ENCODE results near the gene RAI1. TPM values are rescaled to one million over a fixed set of nuclear protein-coding genes. Genes with fewer than 3 reads are reported as not detected.

RAI1 gene
- total and polyA plus RNA-seq, 2 of the 13 experiments (the other 11 are each of a cell fraction or from before 2014, with no cell fraction given): 3.4 to 5.2 TPM

DNA sequence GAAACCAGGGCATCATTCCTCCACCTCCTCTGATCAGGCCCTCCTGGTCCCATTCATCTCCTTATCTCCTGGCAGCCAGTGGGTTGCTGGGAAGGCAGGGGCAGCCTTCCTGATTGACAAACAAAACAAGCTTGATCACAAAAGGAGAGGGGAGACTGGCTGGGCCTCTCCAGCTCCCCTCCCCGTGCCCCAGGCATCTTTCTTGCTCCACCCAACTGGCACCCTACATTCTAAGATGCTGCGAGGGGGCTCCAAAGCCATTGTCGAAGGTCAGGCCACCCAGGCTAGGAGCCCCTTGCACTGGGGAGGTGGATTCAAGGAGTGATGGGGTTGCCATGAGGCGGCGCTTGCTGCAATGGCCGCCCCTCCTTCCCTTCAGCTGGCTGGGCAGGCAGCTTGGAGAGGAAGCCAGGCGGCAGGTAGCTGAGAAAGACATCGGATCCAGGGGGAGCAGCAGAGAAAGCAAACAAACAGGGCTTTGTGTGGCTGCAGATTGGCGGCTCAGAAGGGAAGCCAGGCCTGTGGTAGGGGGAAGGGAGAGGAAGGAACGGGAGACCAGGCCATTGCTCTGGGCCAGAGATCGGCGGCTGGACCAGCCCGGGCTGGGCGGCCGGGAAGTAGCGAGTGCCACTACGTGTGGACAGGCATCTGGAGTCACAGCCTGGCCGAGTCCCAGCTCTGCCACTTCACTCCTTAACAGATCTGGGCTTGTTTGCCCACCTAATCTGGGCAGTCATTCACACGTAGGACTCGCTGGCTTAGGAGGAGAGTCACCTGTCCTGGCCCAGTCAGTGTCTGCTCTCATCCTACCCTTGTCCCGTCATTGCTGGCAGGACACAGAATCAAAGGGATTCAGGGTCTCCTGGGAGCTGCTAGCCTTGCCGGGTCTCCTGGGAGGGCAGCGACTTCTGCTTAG lies 12.3 kb downstream of the RAI1 start (continued):
- TF ChIP-seq ZNF549 (CRISPR knock-in tag; IDR thresholded peaks at IDR 0.05) (no peak), PHF8 (CRISPR knock-in tag; IDR thresholded peaks at IDR 0.05) (peak; percentile 16), RFX1 (IDR thresholded peaks at IDR 0.05) (no peak), CAMTA2 (CRISPR knock-in tag; IDR thresholded peaks at IDR 0.05; ENCODE audit: borderline replicate concordance) (0 out of 2 replicates have a peak, but pooled peaks have one; percentile 48), ZNF891 (CRISPR knock-in tag; IDR thresholded peaks at IDR 0.05) (no peak; the same call in 1 of the 2 replicates), EP300 (IDR thresholded peaks at IDR 0.05; ENCODE audit: low read depth in 2 of 2, low read length in 2 of 2) (no peak), EP300 (CRISPR knock-in tag; IDR thresholded peaks at IDR 0.05; ENCODE audit: borderline replicate concordance) (no peak), POGZ (CRISPR knock-in tag; IDR thresholded peaks at IDR 0.05) (0 out of 2 replicates have a peak, but pooled peaks have one; percentile 30), ATF7-NPFF (CRISPR knock-in tag; IDR thresholded peaks at IDR 0.05; ENCODE audit: low read depth) (no peak), KDM1A (CRISPR knock-in tag; IDR thresholded peaks at IDR 0.05) (no peak), ZNF354B (CRISPR knock-in tag; IDR thresholded peaks at IDR 0.05) (no peak), KDM5B (CRISPR knock-in tag; IDR thresholded peaks at IDR 0.05; ENCODE audit: borderline replicate concordance) (peak; percentile 62), ZNF724P (CRISPR knock-in tag; IDR thresholded peaks at IDR 0.05; ENCODE audit: borderline replicate concordance) (no peak), TRIM24 (CRISPR knock-in tag; IDR thresholded peaks at IDR 0.05) (no peak), RXRA (CRISPR knock-in tag; IDR thresholded peaks at IDR 0.05) (no peak), HES4 (CRISPR knock-in tag; IDR thresholded peaks at IDR 0.05; ENCODE audit: borderline replicate concordance) (no peak), FIP1L1 (IDR thresholded peaks at IDR 0.05; ENCODE audit: borderline replicate concordance, insufficient read depth, low read depth, low read length) (no peak), SIN3A (IDR thresholded peaks at IDR 0.05; ENCODE audit: borderline replicate concordance, low read depth, low read length) (no peak), HCFC1 (IDR thresholded peaks at IDR 0.05; ENCODE audit: low read depth, low read length) (no peak)
- TF ChIP-seq, protein P1, sequence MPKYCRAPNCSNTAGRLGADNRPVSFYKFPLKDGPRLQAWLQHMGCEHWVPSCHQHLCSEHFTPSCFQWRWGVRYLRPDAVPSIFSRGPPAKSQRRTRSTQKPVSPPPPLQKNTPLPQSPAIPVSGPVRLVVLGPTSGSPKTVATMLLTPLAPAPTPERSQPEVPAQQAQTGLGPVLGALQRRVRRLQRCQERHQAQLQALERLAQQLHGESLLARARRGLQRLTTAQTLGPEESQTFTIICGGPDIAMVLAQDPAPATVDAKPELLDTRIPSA (CRISPR knock-in tag; IDR thresholded peaks at IDR 0.05; ENCODE audit: borderline replicate concordance): 0 out of 2 replicates have a peak, but pooled peaks have one; percentile 5
- TF ChIP-seq, protein P2, sequence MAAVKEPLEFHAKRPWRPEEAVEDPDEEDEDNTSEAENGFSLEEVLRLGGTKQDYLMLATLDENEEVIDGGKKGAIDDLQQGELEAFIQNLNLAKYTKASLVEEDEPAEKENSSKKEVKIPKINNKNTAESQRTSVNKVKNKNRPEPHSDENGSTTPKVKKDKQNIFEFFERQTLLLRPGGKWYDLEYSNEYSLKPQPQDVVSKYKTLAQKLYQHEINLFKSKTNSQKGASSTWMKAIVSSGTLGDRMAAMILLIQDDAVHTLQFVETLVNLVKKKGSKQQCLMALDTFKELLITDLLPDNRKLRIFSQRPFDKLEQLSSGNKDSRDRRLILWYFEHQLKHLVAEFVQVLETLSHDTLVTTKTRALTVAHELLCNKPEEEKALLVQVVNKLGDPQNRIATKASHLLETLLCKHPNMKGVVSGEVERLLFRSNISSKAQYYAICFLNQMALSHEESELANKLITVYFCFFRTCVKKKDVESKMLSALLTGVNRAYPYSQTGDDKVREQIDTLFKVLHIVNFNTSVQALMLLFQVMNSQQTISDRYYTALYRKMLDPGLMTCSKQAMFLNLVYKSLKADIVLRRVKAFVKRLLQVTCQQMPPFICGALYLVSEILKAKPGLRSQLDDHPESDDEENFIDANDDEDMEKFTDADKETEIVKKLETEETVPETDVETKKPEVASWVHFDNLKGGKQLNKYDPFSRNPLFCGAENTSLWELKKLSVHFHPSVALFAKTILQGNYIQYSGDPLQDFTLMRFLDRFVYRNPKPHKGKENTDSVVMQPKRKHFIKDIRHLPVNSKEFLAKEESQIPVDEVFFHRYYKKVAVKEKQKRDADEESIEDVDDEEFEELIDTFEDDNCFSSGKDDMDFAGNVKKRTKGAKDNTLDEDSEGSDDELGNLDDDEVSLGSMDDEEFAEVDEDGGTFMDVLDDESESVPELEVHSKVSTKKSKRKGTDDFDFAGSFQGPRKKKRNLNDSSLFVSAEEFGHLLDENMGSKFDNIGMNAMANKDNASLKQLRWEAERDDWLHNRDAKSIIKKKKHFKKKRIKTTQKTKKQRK (IDR thresholded peaks at IDR 0.05; ENCODE audit: low read length): no peak
- TF ChIP-seq, protein P3, sequence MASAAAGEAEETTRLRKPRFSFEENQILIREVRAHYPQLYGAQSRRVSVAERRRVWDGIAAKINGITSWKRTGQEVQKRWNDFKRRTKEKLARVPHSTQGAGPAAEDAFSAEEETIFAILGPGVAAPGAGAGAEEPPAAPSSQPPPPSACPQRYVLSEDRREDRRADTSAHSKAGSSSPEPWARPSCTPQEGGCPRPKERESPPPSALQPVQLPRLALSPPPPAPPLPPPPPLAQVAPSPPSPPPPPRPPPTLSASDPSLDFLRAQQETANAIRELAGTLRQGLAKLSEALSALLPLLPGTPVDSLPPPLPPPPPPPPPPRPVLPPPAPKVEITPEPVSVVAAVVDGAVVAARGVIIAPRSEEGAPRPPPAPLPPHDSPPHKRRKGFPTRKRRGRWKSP (CRISPR knock-in tag; IDR thresholded peaks at IDR 0.05): 0 out of 2 replicates have a peak, but pooled peaks have one; percentile 33
- TF ChIP-seq, protein P4, sequence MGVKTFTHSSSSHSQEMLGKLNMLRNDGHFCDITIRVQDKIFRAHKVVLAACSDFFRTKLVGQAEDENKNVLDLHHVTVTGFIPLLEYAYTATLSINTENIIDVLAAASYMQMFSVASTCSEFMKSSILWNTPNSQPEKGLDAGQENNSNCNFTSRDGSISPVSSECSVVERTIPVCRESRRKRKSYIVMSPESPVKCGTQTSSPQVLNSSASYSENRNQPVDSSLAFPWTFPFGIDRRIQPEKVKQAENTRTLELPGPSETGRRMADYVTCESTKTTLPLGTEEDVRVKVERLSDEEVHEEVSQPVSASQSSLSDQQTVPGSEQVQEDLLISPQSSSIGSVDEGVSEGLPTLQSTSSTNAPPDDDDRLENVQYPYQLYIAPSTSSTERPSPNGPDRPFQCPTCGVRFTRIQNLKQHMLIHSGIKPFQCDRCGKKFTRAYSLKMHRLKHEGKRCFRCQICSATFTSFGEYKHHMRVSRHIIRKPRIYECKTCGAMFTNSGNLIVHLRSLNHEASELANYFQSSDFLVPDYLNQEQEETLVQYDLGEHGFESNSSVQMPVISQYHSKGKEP (CRISPR knock-in tag; IDR thresholded peaks at IDR 0.05): no peak

Measured in HepG2 (cell line).